T-helper 22 cell (primary cell): Measurements from ENCODE around the gene ERC1.
"Not testable (repeated sequence)": the region's sequence is repeated elsewhere in the genome, so short reads cannot be mapped to it uniquely, and the experiment has no call there.

ENCODE experiments used
- DNase-seq: peaks from one replicate; pipeline ENCODE4 v3.0.0-alpha.2; 2020; ENCODE audit warnings: low read depth

Gene ERC1

GRCh38 chr12:1185460-1186182 is 194.6 kb downstream of the ERC1 start:
- DNase-seq = no peak

GRCh38 chr12:1186298-1186697 is 195.3 kb downstream of the ERC1 start:
- no peak for DNase-seq

- no peak for DNase-seq
These were observed 197.0 kb downstream of the ERC1 start for GRCh38 chr12:1188016-1188415.

- DNase-seq = no peak
These were observed 198.1 kb downstream of the ERC1 start for GRCh38 chr12:1189163-1189562.

- DNase-seq = no peak
These were observed 204.5 kb downstream of the ERC1 start for GRCh38 chr12:1195513-1195912.

GRCh38 chr12:1197264-1198018 is 206.4 kb downstream of the ERC1 start:
- no peak for DNase-seq

- not testable (repeated sequence) for DNase-seq
These were observed 207.8 kb downstream of the ERC1 start for GRCh38 chr12:1198854-1199253.

GRCh38 chr12:1199700-1200099 is 208.7 kb downstream of the ERC1 start:
- no peak for DNase-seq

GRCh38 chr12:1201030-1201429 is 210.0 kb downstream of the ERC1 start:
- no peak for DNase-seq

GRCh38 chr12:1201886-1202285 is 210.9 kb downstream of the ERC1 start:
- DNase-seq = no peak

GRCh38 chr12:1203735-1204019 is 212.7 kb downstream of the ERC1 start:
- no peak for DNase-seq

GRCh38 chr12:1204581-1205121 is 213.6 kb downstream of the ERC1 start:
- no peak for DNase-seq

GRCh38 chr12:1205512-1206060 is 214.6 kb downstream of the ERC1 start:
- DNase-seq = no peak

GRCh38 chr12:1206118-1206734 is 215.2 kb downstream of the ERC1 start:
- DNase-seq = no peak

- no peak for DNase-seq
These were observed 216.3 kb downstream of the ERC1 start for GRCh38 chr12:1207276-1207675.

- not testable (repeated sequence) for DNase-seq
These were observed 217.7 kb downstream of the ERC1 start for GRCh38 chr12:1208719-1209118.

GRCh38 chr12:1212526-1212925 is 221.5 kb downstream of the ERC1 start:
- no peak for DNase-seq

GRCh38 chr12:1213205-1213604 is 222.2 kb downstream of the ERC1 start:
- no peak for DNase-seq

GRCh38 chr12:1213618-1214205 is 222.7 kb downstream of the ERC1 start:
- no peak for DNase-seq

- no peak for DNase-seq
These were observed 225.5 kb downstream of the ERC1 start for GRCh38 chr12:1216560-1216959.

GRCh38 chr12:1217191-1217949 is 226.3 kb downstream of the ERC1 start:
- no peak for DNase-seq

- DNase-seq = no peak
These were observed 227.3 kb downstream of the ERC1 start for GRCh38 chr12:1218369-1218768.
